GM23338 (cell line): ENCODE data around the gene NRF1. TPM values are rescaled to one million over a fixed set of nuclear protein-coding genes. Genes with fewer than 3 reads are reported as not detected.
A peak's percentile ranks its signal among the peaks of the same experiment; 100 is the strongest.

Experiments used
- ATAC-seq: fragments of 200-7000 bp; cut with Tn5 transposase; 3 replicates; pipeline ENCODE4 v1.9.1; 2020
- DNase-seq: peaks from one replicate; pipeline ENCODE4 v3.0.0-alpha.2; 2015; ENCODE audit warnings: low spot score
- H2AFZ ChIP-seq: fragments of 200-600 bp; sonication (generic); 2 replicates; pipeline ENCODE4 v1.8.0; 2016; ENCODE audit warnings: antibody characterized with exemption, mild to moderate bottlenecking, moderate library complexity
- H3F3A ChIP-seq: fragments of 200-600 bp; sonication (generic); replicated peaks from 2 replicates; pipeline ENCODE4 v1.8.0; 2017; ENCODE audit warnings: antibody characterized with exemption, mixed run types, low read depth
- H3K27ac ChIP-seq: fragments of 200-600 bp; sonication (generic); 2 replicates; pipeline ENCODE4 v1.6.1; 2016; ENCODE audit warnings: low read depth
- H3K27me3 ChIP-seq: fragments of 200-600 bp; sonication (generic); 2 replicates; pipeline ENCODE4 v1.8.0; 2016; ENCODE audit warnings: mild to moderate bottlenecking, mixed run types, moderate library complexity; ENCODE audit not compliant: insufficient read depth
- H3K36me3 ChIP-seq: fragments of 200-600 bp; sonication (generic); 2 replicates; pipeline ENCODE4 v1.8.0; 2016; ENCODE audit warnings: mild to moderate bottlenecking; ENCODE audit not compliant: insufficient read depth
- H3K4me1 ChIP-seq: fragments of 200-600 bp; sonication (generic); 2 replicates; pipeline ENCODE4 v1.8.0; 2016; ENCODE audit warnings: mild to moderate bottlenecking, moderate library complexity; ENCODE audit not compliant: insufficient read depth
- H3K4me2 ChIP-seq: fragments of 200-600 bp; sonication (generic); 2 replicates; pipeline ENCODE4 v1.7.1; 2017; ENCODE audit warnings: mixed run types
- H3K4me3 ChIP-seq: fragments of 200-600 bp; sonication (generic); 2 replicates; pipeline ENCODE4 v1.6.1; 2016; ENCODE audit warnings: mixed run types
- H3K79me2 ChIP-seq: fragments of 200-600 bp; sonication (generic); replicated peaks from 2 replicates; pipeline ENCODE4 v1.8.0; 2017; ENCODE audit warnings: mild to moderate bottlenecking; ENCODE audit not compliant: insufficient read depth
- H3K9me2 ChIP-seq: fragments of 200-600 bp; sonication (generic); 2 replicates; pipeline ENCODE4 v1.8.0; 2017; ENCODE audit not compliant: insufficient read depth
- H4K20me1 ChIP-seq: fragments of 200-600 bp; sonication (generic); replicated peaks from 2 replicates; pipeline ENCODE4 v1.8.0; 2017; ENCODE audit warnings: mild to moderate bottlenecking; ENCODE audit not compliant: insufficient read depth
- H3K27ac Mint-ChIP-seq: 2 replicates; pipeline ENCODE4 v1.8.0; 2020; ENCODE audit warnings: inconsistent platforms, mild to moderate bottlenecking, moderate library complexity, mixed read lengths
- H3K27me3 Mint-ChIP-seq: 3 replicates; pipeline ENCODE4 v1.8.0; 2022; ENCODE audit warnings: low read depth, mild to moderate bottlenecking, moderate library complexity, mixed read lengths, inconsistent platforms; ENCODE audit not compliant: insufficient read depth, poor library complexity
- H3K36me3 Mint-ChIP-seq: 3 replicates; pipeline ENCODE4 v1.8.0; 2021; ENCODE audit warnings: low read depth, mild to moderate bottlenecking, inconsistent platforms, moderate library complexity, mixed read lengths
- H3K4me1 Mint-ChIP-seq: 3 replicates; pipeline ENCODE4 v1.8.0; 2020; ENCODE audit warnings: mild to moderate bottlenecking, inconsistent platforms, mixed read lengths
- H3K4me3 Mint-ChIP-seq: 3 replicates; pipeline ENCODE4 v1.8.0; 2021; ENCODE audit warnings: moderate library complexity, mild to moderate bottlenecking, inconsistent platforms, mixed read lengths
- H3K9me3 Mint-ChIP-seq: 3 replicates; pipeline ENCODE4 v1.8.0; 2020; ENCODE audit warnings: moderate library complexity, mild to moderate bottlenecking, inconsistent platforms, mixed read lengths
- CREB1 ChIP-seq: fragments of 250-450 bp; sonication (Bioruptor Pico); IDR thresholded peaks from 2 replicates; pipeline ENCODE4 v1.5.0; 2020; ENCODE audit warnings: low read depth, mild to moderate bottlenecking, moderate library complexity
- CTCF ChIP-seq, 2 experiments: fragments of 200-600 bp in 1 of 2; sonication (generic) in 1 of 2; conservative IDR thresholded peaks; 2 replicates each; pipeline versions ENCODE4 v1.5.1 to v1.6.1; 2016 to 2017; ENCODE audit warnings: antibody characterized with exemption in 2 of 2, low read depth in 2 of 2, mild to moderate bottlenecking in 2 of 2, moderate library complexity in 1 of 2
- ETS1 ChIP-seq: IDR thresholded peaks from 2 replicates; pipeline ENCODE4 v1.6.1; 2016; ENCODE audit warnings: antibody characterized with exemption
- EZH2 ChIP-seq: fragments of 200-600 bp; sonication (generic); IDR thresholded peaks from one replicate; pipeline ENCODE4 v1.8.0; 2017; ENCODE audit warnings: antibody characterized with exemption, mild to moderate bottlenecking, low read depth; ENCODE audit not compliant: unreplicated experiment
- EZH2phosphoT487 ChIP-seq: fragments of 200-600 bp; sonication (generic); IDR thresholded peaks from one replicate; pipeline ENCODE4 v1.8.1; 2018; ENCODE audit warnings: antibody characterized with exemption; ENCODE audit not compliant: unreplicated experiment
- JUNB ChIP-seq: IDR thresholded peaks from one replicate; pipeline ENCODE4 v1.6.1; 2016; ENCODE audit warnings: antibody characterized with exemption; ENCODE audit not compliant: unreplicated experiment
- NANOG ChIP-seq: IDR thresholded peaks from 2 replicates; pipeline ENCODE4 v1.6.1; 2016; ENCODE audit warnings: antibody characterized with exemption, borderline replicate concordance
- POLR2AphosphoS5 ChIP-seq: IDR thresholded peaks from 2 replicates; pipeline ENCODE4 v1.6.1; 2016; ENCODE audit warnings: antibody characterized with exemption, low read depth
- STAT1 ChIP-seq: IDR thresholded peaks from one replicate; pipeline ENCODE4 v1.6.1; 2016; ENCODE audit warnings: antibody characterized with exemption; ENCODE audit not compliant: unreplicated experiment
- ZNF114 ChIP-seq: fragments of 250-450 bp; sonication (Bioruptor Pico); IDR thresholded peaks from 2 replicates; pipeline ENCODE4 v1.5.0; 2020; ENCODE audit warnings: mild to moderate bottlenecking, moderate library complexity
- ZNF331 ChIP-seq: fragments of 250-450 bp; sonication (Bioruptor Pico); IDR thresholded peaks from 2 replicates; pipeline ENCODE4 v1.5.0; 2020; ENCODE audit warnings: low read depth, mild to moderate bottlenecking, moderate library complexity
- ZNF462 ChIP-seq: fragments of 250-450 bp; sonication (Bioruptor Pico); IDR thresholded peaks from 2 replicates; pipeline ENCODE4 v1.5.0; 2020; ENCODE audit warnings: mild to moderate bottlenecking, moderate library complexity
- polyA plus RNA-seq: library from polyadenylated mRNA; unstranded; fragments of >200 nt; fragmentation: Nextera tagmentation; extraction: Ambion mirVana; gene quantifications from 2 replicates; pipeline ENCODE4 v1.2.1, GENCODE V29; 2016
- total RNA-seq: library from RNA; depleted of rRNA; stranded (reverse); fragments of >200 nt; shearing (Covaris generic); gene quantifications from 2 replicates; pipeline ENCODE4 v1.2.3, GENCODE V29; 2014

The NRF1 gene
- total and polyA plus RNA-seq, 2 experiments from 2014 or later: 5.3 to 24.6 TPM

- Mint-ChIP-seq H3K27ac (no peak overlapping the region), H3K36me3 (peaks cover 9% of the 10 kb centered on the region; the same call in 2 of the 3 replicates), H3K27me3 (no peaks in the 10 kb centered on the region), H3K4me3 (no peak overlapping the region), H3K9me3 (peaks cover 8% of the 10 kb centered on the region; the same call in 2 of the 3 replicates), H3K4me1 (no peaks in the 10 kb centered on the region; the same call in 2 of the 3 replicates)
- no peak overlapping the region for H2AFZ ChIP-seq
- H3K4me2 ChIP-seq: no peak overlapping the region
- DNase-seq (no peak), ATAC-seq (no peak)
- no peaks in the 10 kb centered on the region for H3K79me2 ChIP-seq
- no peaks in the 10 kb centered on the region for H3F3A ChIP-seq
- H3K27ac ChIP-seq: no peak overlapping the region
- H3K9me2 ChIP-seq: peaks cover 4% of the 10 kb centered on the region; the same call in 1 of the 2 replicates
- H3K27me3 ChIP-seq: no peaks in the 10 kb centered on the region
- H4K20me1 ChIP-seq: no peaks in the 10 kb centered on the region
- TF ChIP-seq JUNB (no peak), NANOG (no peak), ETS1 (no peak)
- no peak overlapping the region for H3K4me3 ChIP-seq
- no peaks in the 10 kb centered on the region for H3K4me1 ChIP-seq
- H3K36me3 ChIP-seq: no peaks in the 10 kb centered on the region
These were observed 39.3 kb upstream of the NRF1 start for GRCh38 chr7:129572205-129572604.

- peaks cover 22% of the 10 kb centered on the region for H3K9me3 Mint-ChIP-seq
- H3K27ac ChIP-seq: no peak overlapping the region
- H3K36me3 ChIP-seq: peaks cover 5% of the 10 kb centered on the region; the same call in 1 of the 2 replicates
- ATAC-seq: no peak
- H3K79me2 ChIP-seq: no peaks in the 10 kb centered on the region
- no peaks in the 10 kb centered on the region for H3K4me1 ChIP-seq
- H4K20me1 ChIP-seq: no peaks in the 10 kb centered on the region
- H3K4me3 Mint-ChIP-seq: no peak overlapping the region
- H3K36me3 Mint-ChIP-seq: peaks cover 22% of the 10 kb centered on the region; the same call in 2 of the 3 replicates
- peak overlapping the region; percentile 29; the same call in 1 of the 2 replicates for H2AFZ ChIP-seq
- no peak overlapping the region for H3K27ac Mint-ChIP-seq
- peaks cover 2% of the 10 kb centered on the region for H3K27me3 Mint-ChIP-seq
- no peaks in the 10 kb centered on the region for H3F3A ChIP-seq
- H3K4me1 Mint-ChIP-seq: no peaks in the 10 kb centered on the region
- no peaks in the 10 kb centered on the region for H3K27me3 ChIP-seq
- H3K4me2 ChIP-seq: no peak overlapping the region
- DNase-seq: no peak
- no peak overlapping the region for H3K4me3 ChIP-seq
- peaks cover 4% of the 10 kb centered on the region; the same call in 1 of the 2 replicates for H3K9me2 ChIP-seq
- TF ChIP-seq JUNB (no peak), ZNF114 (CRISPR knock-in tag) (no peak), CTCF (conservative IDR thresholded peaks at IDR 0.05; ENCODE audit: low read depth in 2 of 2) (no peak), ETS1 (no peak), EZH2 (no peak), CREB1 (CRISPR knock-in tag) (no peak), POLR2AphosphoS5 (no peak), ZNF331 (no peak), STAT1 (no peak), ZNF462 (CRISPR knock-in tag) (no peak), EZH2phosphoT487 (no peak), NANOG (no peak)
These were observed 37.0 kb upstream of the NRF1 start for GRCh38 chr7:129574487-129574886.
